Endometrium (tissue), 2 donors: Measurements from ENCODE around the gene BOC.

Source experiments
- FAIRE-seq: peaks from 2 replicates; lab custom pipeline; 2012; peaks lifted over from hg19 to GRCh38; lab: Jason Lieb, UNC
- donor health status: control.
- donor health status: control.

The BOC gene

GRCh38 chr3:113186566-113186965 lies 24.8 kb upstream of the BOC start:
- no peak for FAIRE-seq

GRCh38 chr3:113193288-113193687 lies 18.1 kb upstream of the BOC start:
- no peak for FAIRE-seq

GRCh38 chr3:113193719-113194118 lies 17.6 kb upstream of the BOC start:
- FAIRE-seq: no peak

GRCh38 chr3:113194823-113195401 lies 16.4 kb upstream of the BOC start:
- FAIRE-seq: no peak

DNA sequence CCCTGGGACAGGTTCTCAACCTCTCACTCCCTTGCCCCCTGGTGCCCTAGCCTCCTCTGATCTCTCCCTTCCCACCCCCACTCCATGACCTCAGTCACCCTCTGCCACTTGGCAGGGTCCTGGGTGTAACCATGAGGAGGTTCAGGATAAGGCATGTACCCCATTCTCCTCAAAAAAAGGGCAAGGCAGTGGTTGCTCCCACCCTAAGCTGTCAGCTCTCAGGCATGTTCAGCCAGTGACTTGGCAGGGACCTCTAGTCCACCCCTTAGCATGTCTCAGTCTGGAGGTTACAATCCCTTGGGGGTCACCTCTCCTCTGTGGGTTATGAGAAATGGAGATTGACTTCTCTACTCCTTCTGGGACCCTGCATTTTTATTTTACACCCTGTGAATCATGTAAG lies 11.0 kb upstream of the BOC start:
- no peak for FAIRE-seq

GRCh38 chr3:113200946-113201345 lies 10.4 kb upstream of the BOC start:
- no peak for FAIRE-seq

DNA sequence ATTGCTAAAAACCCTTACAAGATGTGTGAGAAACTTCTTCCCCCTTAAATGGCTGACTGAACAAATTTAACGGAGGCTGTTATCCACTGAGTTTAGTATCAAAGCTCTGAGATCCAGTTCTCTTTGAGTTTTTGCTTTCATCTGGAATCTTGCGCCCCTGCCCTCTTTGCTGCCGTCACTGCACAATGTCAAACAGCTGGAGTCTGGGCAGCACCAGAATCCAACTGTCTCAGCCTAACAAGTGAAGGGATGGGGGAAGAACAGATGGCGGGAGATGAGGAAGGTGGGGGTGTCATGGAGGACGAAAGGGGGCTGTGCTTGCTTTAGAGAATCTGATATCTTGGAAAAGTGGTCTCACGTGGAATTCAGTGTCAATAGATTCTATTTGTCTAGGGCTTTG lies 7.0 kb upstream of the BOC start:
- no peak for FAIRE-seq

DNA sequence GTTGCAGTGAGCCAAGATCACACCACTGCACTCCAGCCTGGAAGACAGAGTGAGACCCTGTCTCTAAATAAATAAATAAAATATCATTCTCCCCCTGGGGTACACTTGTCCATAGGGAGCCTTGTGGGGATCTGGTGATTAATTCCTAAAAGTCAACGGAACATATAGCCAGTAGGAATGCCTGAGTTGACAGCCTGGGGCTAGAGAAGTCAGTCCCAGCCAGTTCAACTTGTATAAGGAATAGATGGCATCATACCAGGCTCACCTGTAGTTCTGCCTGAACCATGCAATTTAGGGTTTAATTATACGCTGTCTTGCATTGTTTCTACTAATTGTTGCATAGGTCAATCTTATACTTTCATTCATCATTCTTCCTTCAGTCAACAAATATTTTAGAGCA lies 5.9 kb upstream of the BOC start:
- FAIRE-seq: no peak

- FAIRE-seq: no peak
These were observed 590 bp upstream of the BOC start for GRCh38 chr3:113210604-113211329.

DNA sequence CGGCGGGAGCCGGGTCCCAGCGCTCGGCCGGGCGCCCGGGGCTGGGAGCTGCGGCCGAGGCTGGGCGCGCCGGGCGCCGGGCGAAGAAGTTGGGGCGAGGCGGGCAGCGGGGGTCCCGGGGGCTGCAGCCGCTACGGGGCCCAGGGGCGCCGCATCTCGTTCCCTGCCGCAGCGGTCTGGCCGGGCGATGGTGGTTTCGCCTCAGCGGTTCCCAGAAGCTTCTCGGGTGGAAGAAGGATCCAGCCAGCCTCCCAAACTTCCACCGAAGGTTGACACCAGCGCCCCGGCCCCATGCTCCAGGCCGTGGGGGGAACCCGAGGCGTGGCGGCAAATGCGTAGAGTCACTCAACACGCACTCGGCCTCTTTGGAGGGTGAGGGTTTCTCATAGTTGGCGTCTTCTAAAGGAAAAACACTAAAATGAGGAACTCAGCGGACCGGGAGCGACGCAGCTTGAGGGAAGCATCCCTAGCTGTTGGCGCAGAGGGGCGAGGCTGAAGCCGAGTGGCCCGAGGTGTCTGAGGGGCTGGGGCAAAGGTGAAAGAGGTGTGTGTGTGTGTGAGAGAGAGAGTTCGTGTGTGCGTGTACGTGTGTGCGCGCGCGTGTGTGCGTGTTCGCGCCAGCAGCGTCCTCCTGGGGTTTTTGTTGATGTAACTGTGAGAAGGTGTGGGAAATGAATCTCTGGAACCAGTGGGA lies 940 bp downstream of the BOC start:
- no peak for FAIRE-seq

DNA sequence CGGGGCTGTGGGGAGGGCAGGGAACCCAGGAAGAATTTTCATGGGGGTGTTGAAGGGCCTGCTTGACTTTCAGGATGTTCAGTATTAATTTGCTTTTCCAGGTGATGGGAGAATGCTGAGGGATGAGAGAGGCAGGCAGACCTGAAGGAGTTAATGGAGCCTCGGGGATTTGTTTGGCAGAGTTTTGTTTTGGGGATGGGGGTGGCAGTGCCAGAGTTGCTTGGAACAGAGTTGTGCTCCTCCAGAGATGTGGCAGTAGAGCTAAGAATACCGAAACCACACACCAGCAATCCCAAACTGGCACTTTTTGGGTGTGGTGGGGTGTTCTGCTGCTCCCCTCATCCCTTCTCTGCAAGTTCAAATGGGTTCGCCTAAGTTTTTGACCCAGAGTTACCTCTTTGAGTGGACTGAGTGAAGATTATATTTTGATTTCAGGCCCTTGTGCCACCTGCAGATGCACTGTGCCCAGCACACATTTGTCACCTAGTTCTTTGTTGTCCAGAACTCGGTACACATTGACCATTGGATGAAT lies 1.6 kb downstream of the BOC start:
- FAIRE-seq: no peak

DNA sequence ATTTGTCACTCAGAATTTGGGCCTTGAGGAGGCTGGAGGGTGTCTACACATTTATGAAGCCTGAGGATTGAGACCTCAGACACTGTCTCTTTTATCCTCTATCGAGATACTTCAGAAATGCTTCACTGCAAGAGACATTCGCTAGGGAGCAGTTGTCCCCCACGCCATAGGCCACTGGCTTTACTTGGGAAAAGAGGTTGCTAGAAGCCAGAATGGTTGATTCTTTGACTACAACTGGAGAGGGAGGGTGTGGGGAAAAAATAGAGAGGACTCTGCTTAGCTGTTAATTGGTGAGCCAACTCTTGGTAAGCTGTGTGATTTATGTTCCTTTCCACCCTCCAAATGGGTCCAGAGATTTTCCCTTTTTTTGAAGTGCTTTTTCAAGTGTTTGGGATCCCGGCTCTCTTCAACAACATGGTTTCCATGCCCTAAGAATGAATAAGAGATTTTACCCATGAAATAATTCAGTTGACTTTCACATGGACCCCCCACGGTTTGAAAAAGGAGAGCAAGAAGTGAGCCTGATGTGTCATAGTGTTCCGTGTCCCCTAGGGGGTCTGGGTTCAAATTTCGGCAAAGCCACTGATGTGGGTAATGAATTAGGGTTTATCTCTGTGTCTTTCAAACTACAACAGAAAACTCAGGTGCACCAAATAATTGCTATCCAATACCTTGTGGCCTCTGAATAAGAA lies 2.7 kb downstream of the BOC start:
- no peak for FAIRE-seq

DNA sequence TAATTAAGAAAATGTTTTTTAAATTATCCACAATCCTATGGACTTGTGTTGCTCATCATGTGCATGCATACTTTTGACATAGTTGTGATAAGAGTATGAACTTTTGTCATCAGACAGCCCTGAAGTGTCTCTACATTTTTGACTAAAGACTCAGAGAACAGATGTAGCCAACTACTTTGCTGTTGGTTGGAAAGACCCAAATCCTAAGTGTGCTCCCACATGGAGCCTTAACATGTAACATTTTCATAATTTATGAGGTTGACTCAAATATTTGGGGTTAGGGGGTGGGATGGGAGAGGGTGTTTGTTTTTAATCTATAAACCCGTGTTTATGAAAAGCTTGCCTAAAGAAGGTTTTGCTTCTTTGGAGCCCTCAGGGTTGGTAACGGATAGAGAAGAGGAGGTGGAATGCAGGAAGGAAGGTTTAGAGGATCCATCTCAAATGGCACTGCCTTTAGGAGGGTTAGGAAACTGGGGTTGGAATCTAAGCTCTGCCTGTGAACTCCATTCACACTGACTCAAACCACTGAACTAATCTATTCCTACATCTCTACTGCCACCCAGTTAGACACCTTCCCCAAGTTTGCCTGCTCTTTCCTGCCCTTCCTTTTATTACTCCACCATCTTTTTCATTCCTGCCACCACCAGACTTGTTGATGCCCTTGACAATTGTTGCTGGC lies 3.7 kb downstream of the BOC start:
- no peak for FAIRE-seq

- no peak for FAIRE-seq
These were observed 5.0 kb downstream of the BOC start for GRCh38 chr3:113216393-113216792.

DNA sequence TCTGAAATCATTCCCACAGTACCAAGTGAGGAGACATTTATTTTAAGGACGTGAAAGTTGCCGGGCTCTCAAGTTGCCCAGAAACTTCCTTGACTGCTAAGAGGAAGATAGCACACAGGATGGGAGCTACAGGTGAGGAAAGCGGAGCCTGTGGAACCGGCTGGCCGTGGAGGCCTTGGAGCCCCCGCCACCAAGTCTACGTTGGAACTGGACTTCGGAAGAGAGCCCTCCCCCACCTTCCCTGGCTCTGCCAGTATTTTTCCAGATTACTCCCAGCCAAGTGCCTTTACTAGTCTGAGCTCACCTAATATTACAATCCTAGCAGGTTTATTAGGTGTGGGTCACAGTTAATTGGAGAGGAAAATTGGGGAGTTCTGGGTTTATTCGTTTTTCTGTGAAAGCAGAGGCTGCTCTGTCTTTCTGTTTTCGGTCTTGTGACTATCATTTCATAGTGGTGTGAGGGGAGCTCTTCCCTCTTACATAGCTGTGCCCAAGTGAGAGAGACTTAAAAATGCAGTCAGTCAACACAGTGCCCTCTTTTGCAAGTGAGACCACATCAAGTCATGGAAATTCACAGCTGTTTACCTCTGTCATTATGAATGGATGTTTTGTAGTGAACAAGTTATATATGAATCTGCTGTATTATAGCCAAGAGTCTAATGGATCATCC lies 6.8 kb downstream of the BOC start:
- no peak for FAIRE-seq

DNA sequence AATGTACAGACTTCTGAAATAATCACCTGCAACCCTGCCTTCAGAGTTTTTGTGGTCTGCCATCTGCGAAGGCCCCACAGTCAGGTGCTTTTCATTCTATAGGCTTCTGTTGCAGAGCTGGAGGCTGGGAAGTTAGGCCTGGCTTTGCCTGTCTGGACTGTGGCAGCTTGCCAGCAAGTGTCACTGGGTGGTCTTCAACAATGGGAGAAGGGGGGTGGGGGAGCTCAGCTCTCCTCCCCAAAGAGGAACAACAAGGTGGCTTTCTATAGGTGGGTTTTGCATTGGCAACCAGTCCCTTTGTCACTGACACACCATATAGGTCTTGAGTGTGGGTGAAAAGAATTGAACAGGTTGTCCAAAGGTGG lies 7.3 kb downstream of the BOC start:
- FAIRE-seq: no peak

- no peak for FAIRE-seq
These were observed 8.4 kb downstream of the BOC start for GRCh38 chr3:113219605-113220300.

- no peak for FAIRE-seq
These were observed 9.4 kb downstream of the BOC start for GRCh38 chr3:113220721-113221120.

GRCh38 chr3:113221721-113222257 lies 10.4 kb downstream of the BOC start:
- no peak for FAIRE-seq

GRCh38 chr3:113222451-113223086 lies 11.2 kb downstream of the BOC start:
- FAIRE-seq: no peak
